Right lobe of liver (tissue), 4 donors: Measurements from ENCODE around the gene ARL3.

ENCODE experiments used
- POLR2A ChIP-seq: fragments of 450-650 bp; IDR thresholded peaks from one replicate; pipeline ENCODE4 v1.6.1; 2017; ENCODE audit warnings: antibody characterized with exemption, mild to moderate bottlenecking
- TF ChIP-seq, protein P1 (sequence below), 4 donors: fragments of 200-600 bp in 3 of 4; fragments of 450-650 bp in 1 of 4; IDR thresholded peaks; one replicate each; pipeline versions ENCODE4 v1.5.1 to v1.8.0; 2016 to 2022; ENCODE audit warnings: antibody characterized with exemption in 4 of 4, mild to moderate bottlenecking in 2 of 4
- donor health status: DM: no; HTN: no; CAD: no.
- donor health status: DM: no; HTN: no; CAD: no.
- donor health status: DM: no; HTN: yes; CAD: no.

- no peak for TF ChIP-seq POLR2A
- TF ChIP-seq, protein P1, sequence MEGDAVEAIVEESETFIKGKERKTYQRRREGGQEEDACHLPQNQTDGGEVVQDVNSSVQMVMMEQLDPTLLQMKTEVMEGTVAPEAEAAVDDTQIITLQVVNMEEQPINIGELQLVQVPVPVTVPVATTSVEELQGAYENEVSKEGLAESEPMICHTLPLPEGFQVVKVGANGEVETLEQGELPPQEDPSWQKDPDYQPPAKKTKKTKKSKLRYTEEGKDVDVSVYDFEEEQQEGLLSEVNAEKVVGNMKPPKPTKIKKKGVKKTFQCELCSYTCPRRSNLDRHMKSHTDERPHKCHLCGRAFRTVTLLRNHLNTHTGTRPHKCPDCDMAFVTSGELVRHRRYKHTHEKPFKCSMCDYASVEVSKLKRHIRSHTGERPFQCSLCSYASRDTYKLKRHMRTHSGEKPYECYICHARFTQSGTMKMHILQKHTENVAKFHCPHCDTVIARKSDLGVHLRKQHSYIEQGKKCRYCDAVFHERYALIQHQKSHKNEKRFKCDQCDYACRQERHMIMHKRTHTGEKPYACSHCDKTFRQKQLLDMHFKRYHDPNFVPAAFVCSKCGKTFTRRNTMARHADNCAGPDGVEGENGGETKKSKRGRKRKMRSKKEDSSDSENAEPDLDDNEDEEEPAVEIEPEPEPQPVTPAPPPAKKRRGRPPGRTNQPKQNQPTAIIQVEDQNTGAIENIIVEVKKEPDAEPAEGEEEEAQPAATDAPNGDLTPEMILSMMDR (IDR thresholded peaks at IDR 0.05): no peak
Observed at GRCh38 chr10:102698894-102699293, 15.3 kb downstream of the ARL3 start.
